HL-60 (cell line): Measurements from ENCODE around the gene SENP8.
"Not testable (repeated sequence)": the region's sequence is repeated elsewhere in the genome, so short reads cannot be mapped to it uniquely, and the experiment has no call there.

Experiments
- DNase-seq, 2 experiments: peaks; one replicate each; pipeline ENCODE4 v3.0.0-alpha.2; 2010 to 2020; ENCODE audit warnings: low read depth in 1 of 2, low spot score in 1 of 2
- H3K27ac ChIP-seq: fragments of 250-450 bp; sonication (Bioruptor Pico); replicated peaks from 2 replicates; pipeline ENCODE4 v1.5.1; 2020; ENCODE audit warnings: mild to moderate bottlenecking, moderate library complexity
- H3K27me3 ChIP-seq: fragments of 250-450 bp; sonication (Bioruptor Pico); 2 replicates; pipeline ENCODE4 v1.5.1; 2021; ENCODE audit warnings: mild to moderate bottlenecking, moderate library complexity; ENCODE audit not compliant: insufficient read depth, poor library complexity, severe bottlenecking
- H3K4me3 ChIP-seq: replicated peaks from 2 replicates; pipeline ENCODE4 v1.5.1; 2011; ENCODE audit warnings: mild to moderate bottlenecking, control low read depth, low read length; ENCODE audit not compliant: insufficient read depth
- CTCF ChIP-seq: IDR thresholded peaks from one replicate; pipeline ENCODE4 v1.5.1; 2011; ENCODE audit warnings: low read length, control low read depth, inconsistent platforms; ENCODE audit not compliant: insufficient read depth
- GABPA ChIP-seq: IDR thresholded peaks from 2 replicates; pipeline ENCODE4 v1.6.1; 2012; ENCODE audit warnings: low read depth
- POLR2AphosphoS5 ChIP-seq: IDR thresholded peaks from 2 replicates; pipeline ENCODE4 v1.6.1; 2012; ENCODE audit warnings: low read depth
- REST ChIP-seq: IDR thresholded peaks from 2 replicates; pipeline ENCODE4 v1.6.1; 2012; ENCODE audit warnings: low read depth; ENCODE audit not compliant: insufficient replicate concordance
- SPI1 ChIP-seq: IDR thresholded peaks from 2 replicates; pipeline ENCODE4 v1.6.1; 2012; ENCODE audit warnings: low read depth, mild to moderate bottlenecking, borderline replicate concordance

SENP8 gene

DNA sequence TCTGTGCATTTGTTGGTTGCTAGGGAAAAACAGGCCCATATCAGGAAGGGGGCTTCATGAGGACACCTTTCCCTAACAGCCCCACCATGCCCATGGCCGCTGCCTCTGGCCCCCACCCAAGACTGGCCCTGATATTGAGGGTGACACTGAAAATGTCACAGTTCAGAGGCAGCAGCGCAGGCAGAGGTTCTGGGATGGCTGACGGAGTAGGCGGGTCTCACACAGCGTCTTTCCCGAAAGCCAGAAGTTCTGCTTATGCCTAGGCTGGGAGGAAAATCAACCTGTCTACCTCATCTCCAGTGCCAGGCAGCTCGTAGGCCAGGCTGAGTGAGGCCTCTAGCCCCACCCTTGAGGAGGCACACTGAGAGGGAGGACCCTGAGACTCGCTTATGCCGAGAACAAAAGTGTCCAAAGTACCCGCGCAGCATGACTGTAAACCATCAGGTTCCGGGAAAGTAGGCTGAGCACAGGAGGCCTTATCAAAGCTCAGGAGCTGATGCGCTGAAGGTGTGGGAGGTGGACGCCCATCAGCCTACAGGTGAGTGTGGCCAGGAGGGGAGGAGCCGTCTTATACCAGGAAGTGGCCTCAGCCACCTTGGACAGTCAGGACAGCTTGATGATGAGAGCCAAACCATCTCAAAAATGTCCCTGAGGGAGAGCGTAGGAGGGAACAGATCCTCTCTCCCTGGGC, 51.9 kb downstream of the SENP8 start:
- Histone ChIP-seq H3K27me3 (no peaks in the 10 kb centered on the region), H3K27ac (no peak overlapping the region), H3K4me3 (no peak overlapping the region)
- no peak for DNase-seq
- TF ChIP-seq REST (no peak), SPI1 (no peak), GABPA (no peak), CTCF (no peak)

GRCh38 chr15:72170691-72171090, 52.5 kb downstream of the SENP8 start:
- TF ChIP-seq SPI1 = no peak
- TF ChIP-seq REST = no peak
- TF ChIP-seq CTCF = no peak
- no peak for TF ChIP-seq GABPA
- Histone ChIP-seq H3K27me3 (no peaks in the 10 kb centered on the region), H3K4me3 (no peak overlapping the region), H3K27ac (no peak overlapping the region)
- no peak for DNase-seq

DNA sequence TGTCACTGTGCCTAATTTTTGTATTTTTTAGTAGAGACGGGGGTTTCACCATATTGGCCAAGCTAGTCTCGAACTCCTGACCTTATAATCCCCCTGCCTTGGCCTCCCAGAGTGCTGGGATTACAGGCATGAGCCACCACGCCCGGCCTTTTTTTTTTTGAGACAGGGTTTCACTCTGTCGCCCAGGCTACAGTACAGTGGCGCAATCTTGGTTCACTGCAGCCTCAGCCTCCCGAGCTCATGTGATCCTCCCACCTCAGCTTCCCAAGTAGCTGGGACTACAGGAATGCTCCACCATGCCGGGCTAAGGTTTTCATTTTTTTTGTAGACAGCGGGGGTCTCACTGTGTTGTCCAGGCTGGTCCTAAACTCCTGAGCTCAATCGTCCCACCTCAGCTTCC, 53.8 kb downstream of the SENP8 start:
- H3K27me3 ChIP-seq, H3K27ac ChIP-seq, H3K4me3 ChIP-seq, DNase-seq: not testable (repeated sequence)

GRCh38 chr15:72172796-72173195, 54.6 kb downstream of the SENP8 start:
- H3K4me3 ChIP-seq = no peak overlapping the region

More at GRCh38 chr15:72172796-72173195, 54.6 kb downstream of the SENP8 start:
- TF ChIP-seq CTCF (no peak), SPI1 (no peak), REST (no peak), GABPA (no peak), POLR2AphosphoS5 (no peak)
- Histone ChIP-seq H3K27me3 (no peaks in the 10 kb centered on the region), H3K27ac (no peak overlapping the region)
- no peak for DNase-seq
